ENCODE results near the gene DOCK1.

DNA sequence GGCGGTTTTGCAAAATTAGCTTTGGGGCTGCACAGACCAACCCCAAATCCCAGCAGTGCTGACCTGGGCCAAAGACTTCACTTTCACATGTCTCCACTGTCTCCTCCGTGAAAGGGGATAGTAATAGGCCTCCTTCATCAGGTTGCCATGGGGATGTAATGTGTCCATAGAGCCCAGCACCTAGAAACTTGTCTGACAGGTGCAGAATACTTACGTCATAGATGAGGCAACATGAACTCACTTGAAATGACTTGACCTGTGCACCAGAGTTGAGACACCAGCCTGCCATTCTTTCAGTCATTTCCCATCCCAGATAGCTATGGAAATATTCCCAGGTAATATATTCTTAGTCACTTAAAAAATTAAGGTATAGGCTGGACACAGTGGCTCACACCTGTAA lies 196.9 kb downstream of the DOCK1 start:
- TF ChIP-seq GATA2 (IDR thresholded peaks at IDR 0.05; ENCODE audit: low read depth, low read length) (no peak), GATA3 (IDR thresholded peaks at IDR 0.05; ENCODE audit: low read depth, low read length) (no peak)
